Left ventricle myocardium inferior (tissue), 1 donor: ENCODE data around the gene XKR7. TPM values are rescaled to one million over a fixed set of nuclear protein-coding genes. Genes with fewer than 3 reads are reported as not detected.

Source experiments
- DNase-seq: peaks from one replicate; pipeline ENCODE4 v3.0.0-alpha.2; 2020
- H3K27ac ChIP-seq: fragments of 200-600 bp; replicated peaks from 2 replicates; pipeline ENCODE4 v1.8.0; 2021
- H3K27me3 ChIP-seq: fragments of 200-600 bp; 2 replicates; pipeline ENCODE4 v1.8.0; 2021; ENCODE audit warnings: low read depth
- H3K36me3 ChIP-seq: fragments of 200-600 bp; 2 replicates; pipeline ENCODE4 v1.8.0; 2021
- H3K4me1 ChIP-seq: fragments of 200-600 bp; 2 replicates; pipeline ENCODE4 v1.8.0; 2021
- H3K4me3 ChIP-seq: fragments of 200-600 bp; 2 replicates; pipeline ENCODE4 v1.8.0; 2021; ENCODE audit warnings: mild to moderate bottlenecking, moderate library complexity
- H3K9me3 ChIP-seq: fragments of 200-600 bp; replicated peaks from 2 replicates; pipeline ENCODE4 v1.8.0; 2021
- intact Hi-C: fragments of 100-400 bp; cut with micrococcal nuclease; formaldehyde crosslinking; loops from one replicate; pipeline ENCODE4 v1.11.0; 2022
- total RNA-seq: library from RNA; stranded (reverse); fragmentation: NEBNext Ultra II Directional; extraction: Animal tissue kit (Norgen Biotek cat#: 25700); gene quantifications from one replicate; pipeline ENCODE4 v1.2.1, GENCODE V29; 2021
- TF ChIP-seq, protein P1 (sequence below): fragments of 200-600 bp; IDR thresholded peaks from 2 replicates; pipeline ENCODE4 v1.8.0; 2021; ENCODE audit warnings: antibody characterized with exemption, mild to moderate bottlenecking, borderline replicate concordance
- donor health status: DM: no; HTN: yes; CAD: no; lungs with severe emphysema.

Gene XKR7
- total RNA-seq, 1 donor from 2014 or later: not detected

DNA sequence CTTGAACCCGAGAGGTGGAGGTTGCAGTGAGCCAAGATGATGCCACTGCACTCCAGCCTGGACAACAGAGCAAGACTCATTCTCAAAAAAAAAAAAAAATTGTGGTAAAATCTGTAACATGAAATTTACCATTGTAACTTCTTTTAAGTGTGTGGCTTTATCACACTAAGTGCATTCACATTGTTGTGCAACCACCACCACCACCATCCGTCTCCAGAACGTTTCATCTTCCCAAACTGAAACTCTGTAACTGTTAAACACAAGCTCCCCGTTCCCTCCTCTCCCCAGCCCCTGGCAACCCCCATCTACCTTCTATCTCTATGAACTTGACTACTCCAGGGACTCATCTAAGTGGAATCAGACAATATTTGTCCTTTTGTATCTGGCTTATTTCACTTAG is 45.8 kb upstream of the XKR7 start:
- Histone ChIP-seq H3K9me3 (no peaks in the 10 kb centered on the region), H3K36me3 (no peaks in the 10 kb centered on the region), H3K27ac (no peak overlapping the region), H3K4me3 (no peak overlapping the region), H3K4me1 (no peaks in the 10 kb centered on the region), H3K27me3 (peaks cover 45% of the 10 kb centered on the region)
- TF ChIP-seq, protein P1, sequence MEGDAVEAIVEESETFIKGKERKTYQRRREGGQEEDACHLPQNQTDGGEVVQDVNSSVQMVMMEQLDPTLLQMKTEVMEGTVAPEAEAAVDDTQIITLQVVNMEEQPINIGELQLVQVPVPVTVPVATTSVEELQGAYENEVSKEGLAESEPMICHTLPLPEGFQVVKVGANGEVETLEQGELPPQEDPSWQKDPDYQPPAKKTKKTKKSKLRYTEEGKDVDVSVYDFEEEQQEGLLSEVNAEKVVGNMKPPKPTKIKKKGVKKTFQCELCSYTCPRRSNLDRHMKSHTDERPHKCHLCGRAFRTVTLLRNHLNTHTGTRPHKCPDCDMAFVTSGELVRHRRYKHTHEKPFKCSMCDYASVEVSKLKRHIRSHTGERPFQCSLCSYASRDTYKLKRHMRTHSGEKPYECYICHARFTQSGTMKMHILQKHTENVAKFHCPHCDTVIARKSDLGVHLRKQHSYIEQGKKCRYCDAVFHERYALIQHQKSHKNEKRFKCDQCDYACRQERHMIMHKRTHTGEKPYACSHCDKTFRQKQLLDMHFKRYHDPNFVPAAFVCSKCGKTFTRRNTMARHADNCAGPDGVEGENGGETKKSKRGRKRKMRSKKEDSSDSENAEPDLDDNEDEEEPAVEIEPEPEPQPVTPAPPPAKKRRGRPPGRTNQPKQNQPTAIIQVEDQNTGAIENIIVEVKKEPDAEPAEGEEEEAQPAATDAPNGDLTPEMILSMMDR: no peak
- no peak for DNase-seq
- intact Hi-C loops: no loop called here

GRCh38 chr20:31922588-31922987 is 45.4 kb upstream of the XKR7 start:
- Histone ChIP-seq H3K36me3 (no peaks in the 10 kb centered on the region), H3K4me1 (no peaks in the 10 kb centered on the region), H3K9me3 (no peaks in the 10 kb centered on the region), H3K4me3 (no peak overlapping the region), H3K27ac (no peak overlapping the region), H3K27me3 (peaks cover 43% of the 10 kb centered on the region)
- TF ChIP-seq, protein P1: no peak
- DNase-seq: no peak
- intact Hi-C loops: no loop called here

- Histone ChIP-seq H3K4me3 (no peak overlapping the region), H3K36me3 (no peaks in the 10 kb centered on the region), H3K27ac (no peak overlapping the region), H3K27me3 (peaks cover 40% of the 10 kb centered on the region), H3K4me1 (no peaks in the 10 kb centered on the region), H3K9me3 (no peaks in the 10 kb centered on the region)
- intact Hi-C loops: no loop called here
- DNase-seq: no peak
- TF ChIP-seq, protein P1: no peak
Measured at GRCh38 chr20:31923388-31924331, 44.3 kb upstream of the XKR7 start.

DNA sequence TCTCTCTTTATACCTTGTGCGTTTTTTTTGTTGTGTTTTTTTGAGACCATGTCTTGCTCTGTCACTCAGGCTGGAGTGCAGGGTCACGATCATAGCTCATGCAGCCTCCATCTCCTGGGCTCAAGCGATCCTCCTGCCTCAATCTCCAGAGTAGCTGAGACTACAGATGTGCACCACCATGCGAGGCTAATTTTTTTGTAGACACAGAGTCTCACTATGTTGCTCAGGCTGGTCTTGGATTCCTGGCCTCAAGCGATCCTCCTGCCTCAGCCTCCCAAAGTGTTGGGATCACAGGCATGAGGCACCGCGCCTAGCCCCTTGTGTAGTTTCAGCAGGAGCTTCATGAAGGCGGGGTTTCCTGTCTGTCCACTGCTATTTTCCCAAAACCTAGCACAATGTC is 43.4 kb upstream of the XKR7 start:
- Histone ChIP-seq H3K27me3 (peaks cover 30% of the 10 kb centered on the region), H3K9me3 (no peaks in the 10 kb centered on the region), H3K36me3 (no peaks in the 10 kb centered on the region), H3K4me3 (no peak overlapping the region), H3K27ac (no peak overlapping the region), H3K4me1 (no peaks in the 10 kb centered on the region)
- TF ChIP-seq, protein P1: no peak
- intact Hi-C loops: no loop called here
- no peak for DNase-seq

DNA sequence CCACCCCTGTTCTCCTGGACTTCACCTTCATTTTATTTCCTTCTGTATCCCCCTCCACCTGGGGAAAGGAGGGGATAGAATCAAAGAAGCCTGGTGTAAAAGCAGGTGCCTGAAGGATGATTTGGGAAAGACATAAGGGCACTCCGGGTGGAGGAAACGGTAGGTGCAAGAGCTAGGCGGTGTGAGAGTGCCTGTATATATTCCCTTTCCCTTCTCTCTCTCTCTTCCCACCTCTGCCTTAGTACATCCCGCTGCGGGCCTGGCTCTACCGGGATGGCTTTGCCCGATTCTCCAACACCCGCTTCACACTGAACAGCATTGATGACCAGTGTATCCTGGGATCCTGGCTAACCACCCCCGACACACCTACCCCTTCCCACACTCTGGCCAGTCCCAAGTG is 42.3 kb upstream of the XKR7 start:
- Histone ChIP-seq H3K36me3 (no peaks in the 10 kb centered on the region), H3K4me3 (no peak overlapping the region), H3K9me3 (no peaks in the 10 kb centered on the region), H3K27me3 (peaks cover 20% of the 10 kb centered on the region), H3K4me1 (no peaks in the 10 kb centered on the region), H3K27ac (no peak overlapping the region)
- intact Hi-C loops: no loop called here
- TF ChIP-seq, protein P1: no peak
- DNase-seq: no peak
